ENCODE data around the gene BRD1.
"Not testable (repeated sequence)": the region's sequence is repeated elsewhere in the genome, so short reads cannot be mapped to it uniquely, and the experiment has no call there.

The BRD1 gene

GRCh38 chr22:49769691-49770546 is 57.8 kb downstream of the BRD1 start:
- no peak for DNase-seq (ENCODE audit: low read depth in 2 of 2)

GRCh38 chr22:49768951-49769690 is 58.6 kb downstream of the BRD1 start:
- no peak for DNase-seq (ENCODE audit: low read depth in 2 of 2)

- DNase-seq (ENCODE audit: low read depth in 2 of 2) = no peak
These were observed 59.4 kb downstream of the BRD1 start for GRCh38 chr22:49768077-49768910.

GRCh38 chr22:49767355-49768062 is 60.2 kb downstream of the BRD1 start:
- no peak for DNase-seq (ENCODE audit: low read depth in 2 of 2)

- DNase-seq (ENCODE audit: low read depth in 2 of 2) = no peak
These were observed 61.7 kb downstream of the BRD1 start for GRCh38 chr22:49765951-49766350.

- DNase-seq (ENCODE audit: low read depth in 2 of 2) = no peak
These were observed 62.4 kb downstream of the BRD1 start for GRCh38 chr22:49765091-49765771.

GRCh38 chr22:49764127-49764581 is 63.5 kb downstream of the BRD1 start:
- DNase-seq (ENCODE audit: low read depth in 2 of 2) = no peak

GRCh38 chr22:49763696-49764095 is 64.0 kb downstream of the BRD1 start:
- DNase-seq (ENCODE audit: low read depth in 2 of 2) = no peak

- DNase-seq (ENCODE audit: low read depth in 2 of 2) = no peak
These were observed 64.5 kb downstream of the BRD1 start for GRCh38 chr22:49763138-49763537.

GRCh38 chr22:49762571-49762970 is 65.1 kb downstream of the BRD1 start:
- DNase-seq (ENCODE audit: low read depth in 2 of 2) = not testable (repeated sequence)

GRCh38 chr22:49761836-49762235 is 65.8 kb downstream of the BRD1 start:
- no peak for DNase-seq (ENCODE audit: low read depth in 2 of 2)

GRCh38 chr22:49760630-49761571 is 66.8 kb downstream of the BRD1 start:
- DNase-seq (ENCODE audit: low read depth in 2 of 2) = no peak

- no peak for DNase-seq (ENCODE audit: low read depth in 2 of 2)
These were observed 67.4 kb downstream of the BRD1 start for GRCh38 chr22:49760280-49760629.

GRCh38 chr22:49756676-49757075 is 71.0 kb downstream of the BRD1 start:
- no peak for DNase-seq (ENCODE audit: low read depth in 2 of 2)

GRCh38 chr22:49756201-49756600 is 71.5 kb downstream of the BRD1 start:
- no peak for DNase-seq (ENCODE audit: low read depth in 2 of 2)

GRCh38 chr22:49755631-49756001 is 72.1 kb downstream of the BRD1 start:
- no peak for DNase-seq (ENCODE audit: low read depth in 2 of 2)

- no peak for DNase-seq (ENCODE audit: low read depth in 2 of 2)
These were observed 72.7 kb downstream of the BRD1 start for GRCh38 chr22:49754696-49755630.

- no peak for DNase-seq (ENCODE audit: low read depth in 2 of 2)
These were observed 73.5 kb downstream of the BRD1 start for GRCh38 chr22:49753961-49754695.
